HFFc6 (cell line): ENCODE measurements around the gene TPI1. TPM values are rescaled to one million over a fixed set of nuclear protein-coding genes. Genes with fewer than 3 reads are reported as not detected.
A peak's percentile ranks its signal among the peaks of the same experiment; 100 is the strongest.

ENCODE experiments used
- DNase-seq: peaks from one replicate; pipeline ENCODE4 v3.0.0-alpha.2; 2018
- H3K27ac Mint-ChIP-seq: 2 replicates; pipeline ENCODE4 v1.8.0; 2020; ENCODE audit warnings: mild to moderate bottlenecking, mixed read lengths
- H3K27me3 Mint-ChIP-seq: 2 replicates; pipeline ENCODE4 v1.8.0; 2021; ENCODE audit warnings: mild to moderate bottlenecking, moderate library complexity, mixed read lengths; ENCODE audit not compliant: insufficient read depth
- H3K36me3 Mint-ChIP-seq: 2 replicates; pipeline ENCODE4 v1.8.0; 2021; ENCODE audit warnings: low read depth, mixed read lengths
- H3K4me1 Mint-ChIP-seq: 2 replicates; pipeline ENCODE4 v1.8.0; 2020; ENCODE audit warnings: low read depth, mixed read lengths
- H3K4me3 Mint-ChIP-seq: 2 replicates; pipeline ENCODE4 v1.8.0; 2020; ENCODE audit warnings: mild to moderate bottlenecking, moderate library complexity, mixed read lengths
- H3K9me3 Mint-ChIP-seq: 2 replicates; pipeline ENCODE4 v1.8.0; 2020; ENCODE audit warnings: mild to moderate bottlenecking, mixed read lengths
- total RNA-seq, 6 experiments: library from RNA; stranded (reverse); fragmentation: NEBNext Ultra II Directional; extraction: Animal tissue kit (Norgen Biotek cat#: 25700); gene quantifications; 2 replicates in 1 of 6; 3 replicates in 5 of 6; pipeline ENCODE4 v1.2.3, GENCODE V29; 2021
- TF ChIP-seq, protein P1 (sequence below): fragments of 200-600 bp; sonication (generic); IDR thresholded peaks from 2 replicates; pipeline ENCODE4 v1.5.0; 2021; ENCODE audit warnings: antibody characterized with exemption, mild to moderate bottlenecking

Gene TPI1
- total RNA-seq, 6 experiments from 2014 or later: 853 to 931 (median 870) TPM

DNA sequence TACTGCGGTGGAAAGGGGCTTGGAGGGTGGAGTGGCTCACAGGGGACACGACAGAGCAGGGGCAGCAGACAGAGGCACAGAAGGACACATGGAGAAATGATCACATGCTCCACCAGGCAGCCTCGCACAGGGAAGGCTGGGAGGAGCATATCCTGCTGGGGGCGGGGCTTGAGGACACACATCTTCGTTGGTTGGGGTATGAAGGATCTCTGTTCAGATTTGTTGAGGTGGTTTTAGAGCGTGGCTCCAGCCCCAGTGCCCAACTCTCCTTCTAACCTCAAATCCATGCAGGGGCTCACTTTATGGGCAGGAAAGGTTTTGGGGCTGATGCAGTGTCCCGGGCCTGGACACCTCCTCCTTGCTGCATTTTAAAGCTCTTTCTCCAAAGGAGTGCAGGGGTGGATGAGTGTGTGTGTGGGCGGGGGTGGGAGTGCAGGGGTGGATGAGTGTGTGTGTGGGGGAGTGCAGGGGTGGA, 39.9 kb upstream of the TPI1 start:
- Mint-ChIP-seq H3K36me3 (peaks cover 8% of the 10 kb centered on the region), H3K27ac (peak overlapping the region; percentile 92), H3K4me1 (peaks cover 54% of the 10 kb centered on the region), H3K9me3 (no peaks in the 10 kb centered on the region), H3K27me3 (peaks cover 17% of the 10 kb centered on the region), H3K4me3 (peak overlapping the region; percentile 82)
- peak; percentile 72 for DNase-seq
- TF ChIP-seq, protein P1, sequence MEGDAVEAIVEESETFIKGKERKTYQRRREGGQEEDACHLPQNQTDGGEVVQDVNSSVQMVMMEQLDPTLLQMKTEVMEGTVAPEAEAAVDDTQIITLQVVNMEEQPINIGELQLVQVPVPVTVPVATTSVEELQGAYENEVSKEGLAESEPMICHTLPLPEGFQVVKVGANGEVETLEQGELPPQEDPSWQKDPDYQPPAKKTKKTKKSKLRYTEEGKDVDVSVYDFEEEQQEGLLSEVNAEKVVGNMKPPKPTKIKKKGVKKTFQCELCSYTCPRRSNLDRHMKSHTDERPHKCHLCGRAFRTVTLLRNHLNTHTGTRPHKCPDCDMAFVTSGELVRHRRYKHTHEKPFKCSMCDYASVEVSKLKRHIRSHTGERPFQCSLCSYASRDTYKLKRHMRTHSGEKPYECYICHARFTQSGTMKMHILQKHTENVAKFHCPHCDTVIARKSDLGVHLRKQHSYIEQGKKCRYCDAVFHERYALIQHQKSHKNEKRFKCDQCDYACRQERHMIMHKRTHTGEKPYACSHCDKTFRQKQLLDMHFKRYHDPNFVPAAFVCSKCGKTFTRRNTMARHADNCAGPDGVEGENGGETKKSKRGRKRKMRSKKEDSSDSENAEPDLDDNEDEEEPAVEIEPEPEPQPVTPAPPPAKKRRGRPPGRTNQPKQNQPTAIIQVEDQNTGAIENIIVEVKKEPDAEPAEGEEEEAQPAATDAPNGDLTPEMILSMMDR: no peak

GRCh38 chr12:6827982-6828780, 39.1 kb upstream of the TPI1 start, which contains the start of gene P3H3:
Gene P3H3 (plus strand): TSS chr12:6828407. CDS start chr12:6828441, 34 bp downstream.
- H3K27ac Mint-ChIP-seq: peak within 1 kb of the TSS; percentile 95
- peaks cover 8% of the 10 kb centered on the region for H3K36me3 Mint-ChIP-seq
- H3K4me1 Mint-ChIP-seq: peaks cover 51% of the 10 kb centered on the region
- TF ChIP-seq, protein P1: peak; percentile 8; the same call in 1 of the 2 replicates
- peaks cover 12% of the 10 kb centered on the region for H3K27me3 Mint-ChIP-seq
- no peaks in the 10 kb centered on the region for H3K9me3 Mint-ChIP-seq
- DNase-seq: peak; percentile 53
- peak within 1 kb of the TSS; percentile 99 for H3K4me3 Mint-ChIP-seq

DNA sequence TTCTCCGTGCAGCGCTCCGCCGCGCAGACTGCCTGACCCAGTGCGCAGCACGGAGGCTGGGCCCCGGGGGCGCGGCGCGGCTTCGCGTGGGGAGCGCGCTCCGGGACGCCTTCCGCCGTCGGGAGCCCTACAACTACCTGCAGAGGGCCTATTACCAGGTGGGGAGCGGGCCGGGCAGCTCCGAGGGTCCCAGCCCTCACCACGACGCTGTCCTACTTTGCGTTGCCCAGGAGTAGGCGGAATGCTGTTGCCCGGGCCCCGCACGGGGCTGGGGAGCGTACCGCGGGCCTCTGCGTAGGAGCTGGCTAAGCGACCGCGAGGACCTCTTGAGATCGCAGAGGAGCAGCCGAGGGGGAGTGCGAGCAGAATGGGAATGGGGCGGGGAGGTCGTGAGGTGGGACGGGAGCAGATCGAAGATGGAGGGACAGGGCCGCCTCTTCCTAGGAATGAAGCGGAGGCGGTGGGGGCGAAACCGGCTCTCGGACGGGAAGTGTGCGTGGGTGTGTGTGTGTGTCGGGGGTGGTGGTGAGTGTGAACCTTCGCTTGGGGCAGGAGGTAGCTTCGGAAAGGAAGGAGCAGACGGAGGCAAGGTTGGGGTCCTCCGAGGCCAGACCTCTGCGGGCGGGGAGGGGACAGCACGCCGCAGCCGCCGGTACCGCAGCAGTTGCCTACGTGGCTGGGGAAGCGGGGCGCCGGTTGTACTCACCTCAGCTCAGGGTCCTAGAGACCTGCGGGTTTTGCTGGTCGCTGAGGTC, 38.4 kb upstream of the TPI1 start:
- Mint-ChIP-seq H3K36me3 (peaks cover 12% of the 10 kb centered on the region), H3K27me3 (peaks cover 12% of the 10 kb centered on the region), H3K27ac (peak overlapping the region; percentile 95), H3K4me1 (peaks cover 53% of the 10 kb centered on the region), H3K4me3 (peak overlapping the region; percentile 99), H3K9me3 (no peaks in the 10 kb centered on the region)
- no peak for DNase-seq
- TF ChIP-seq, protein P1: 0 out of 2 replicates have a peak, but pooled peaks have one; percentile 3

DNA sequence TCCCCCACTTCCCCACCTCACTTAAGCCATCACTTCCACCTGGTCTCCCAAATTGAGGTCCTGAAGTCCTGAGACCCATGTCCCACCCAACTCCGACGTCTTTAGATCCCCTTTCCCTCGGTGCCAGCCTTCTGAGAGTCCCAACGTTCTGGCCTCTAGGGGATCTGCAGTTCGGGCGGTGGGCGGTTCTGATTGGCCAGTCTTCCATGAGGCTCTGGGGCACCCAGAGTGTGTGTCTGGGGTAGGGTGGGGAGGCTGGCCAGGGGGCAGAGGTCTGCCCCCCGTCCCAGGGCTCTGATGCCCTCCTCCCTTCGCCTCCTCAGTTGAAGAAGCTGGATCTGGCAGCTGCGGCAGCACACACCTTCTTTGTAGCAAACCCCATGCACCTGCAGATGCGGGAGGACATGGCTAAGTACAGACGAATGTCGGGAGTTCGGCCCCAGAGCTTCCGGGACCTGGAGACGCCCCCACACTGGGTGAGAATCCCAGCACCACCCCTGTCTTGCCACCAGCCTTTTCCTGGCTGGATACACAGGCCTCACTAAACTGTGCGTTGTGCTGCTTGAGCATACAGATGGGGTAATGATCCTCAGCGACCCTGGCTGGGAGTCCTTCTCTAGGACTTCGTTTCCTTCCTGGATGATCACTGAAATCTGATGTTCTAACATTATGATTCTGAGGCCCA, 37.7 kb upstream of the TPI1 start:
- H3K27ac Mint-ChIP-seq: peak overlapping the region; percentile 95
- peaks cover 10% of the 10 kb centered on the region for H3K27me3 Mint-ChIP-seq
- DNase-seq: no peak
- no peaks in the 10 kb centered on the region for H3K9me3 Mint-ChIP-seq
- TF ChIP-seq, protein P1: peak; percentile 31
- peak overlapping the region; percentile 99 for H3K4me3 Mint-ChIP-seq
- H3K4me1 Mint-ChIP-seq: peaks cover 51% of the 10 kb centered on the region
- H3K36me3 Mint-ChIP-seq: peaks cover 19% of the 10 kb centered on the region

- Mint-ChIP-seq H3K9me3 (no peaks in the 10 kb centered on the region), H3K36me3 (peaks cover 17% of the 10 kb centered on the region), H3K27ac (peak overlapping the region; percentile 56; the same call in 1 of the 2 replicates), H3K4me3 (peak overlapping the region; percentile 99), H3K4me1 (peaks cover 44% of the 10 kb centered on the region), H3K27me3 (peaks cover 3% of the 10 kb centered on the region)
- no peak for DNase-seq
- TF ChIP-seq, protein P1: no peak
Observed at GRCh38 chr12:6830286-6830890, 36.9 kb upstream of the TPI1 start.
